GM10266 (cell line): ENCODE measurements around the gene SPAG9.

ENCODE experiments used
- DNase-seq: peaks from one replicate; pipeline ENCODE4 v3.0.0; 2012; ENCODE audit errors: extremely low spot score
- TF ChIP-seq, protein P1 (sequence below): IDR thresholded peaks from 2 replicates; pipeline ENCODE4 v1.5.1; 2012; ENCODE audit warnings: mild to moderate bottlenecking, low read depth; ENCODE audit not compliant: control insufficient read depth, insufficient read depth; ENCODE audit errors: missing control alignments

The SPAG9 gene

DNA sequence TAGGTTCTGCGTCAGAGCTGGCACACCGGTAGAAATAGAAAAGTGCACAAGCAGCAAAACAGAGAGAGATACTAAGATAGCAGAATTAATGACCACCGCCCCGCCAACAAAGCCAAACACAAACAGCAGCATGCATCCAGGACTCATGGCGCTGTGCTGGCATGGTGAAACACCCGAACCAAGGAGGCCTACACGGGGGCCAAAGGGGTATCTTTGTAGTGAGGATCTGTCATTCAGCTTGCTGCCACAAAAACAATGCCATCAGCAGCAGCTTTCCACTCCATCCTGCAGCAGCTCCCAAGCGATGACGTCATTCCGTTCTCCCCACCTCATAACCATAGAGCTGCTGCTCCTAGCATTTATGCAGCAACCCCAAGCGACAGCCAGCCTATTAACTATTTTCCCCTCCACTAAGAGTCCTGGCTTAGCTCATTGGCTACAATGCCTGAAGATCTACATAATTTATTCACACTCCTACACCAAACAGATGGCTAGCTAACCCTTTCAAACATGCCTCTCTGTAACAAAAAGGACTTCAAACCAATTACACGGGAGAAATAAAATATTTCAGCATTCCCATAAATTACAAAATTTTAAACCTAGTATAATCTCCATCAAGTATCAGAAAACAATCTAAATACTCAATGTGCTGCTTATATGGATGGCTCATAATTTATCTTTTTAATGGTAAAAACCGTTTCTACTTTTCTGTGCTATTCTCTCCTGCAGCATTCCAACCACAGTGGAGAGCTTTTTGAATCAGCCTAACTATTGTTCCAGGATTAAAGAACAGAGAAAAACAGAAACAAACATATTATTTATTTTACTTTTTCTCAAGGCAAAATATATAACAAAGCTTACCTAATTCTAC is 73.9 kb downstream of the SPAG9 start:
- DNase-seq: no peak
- TF ChIP-seq, protein P1, sequence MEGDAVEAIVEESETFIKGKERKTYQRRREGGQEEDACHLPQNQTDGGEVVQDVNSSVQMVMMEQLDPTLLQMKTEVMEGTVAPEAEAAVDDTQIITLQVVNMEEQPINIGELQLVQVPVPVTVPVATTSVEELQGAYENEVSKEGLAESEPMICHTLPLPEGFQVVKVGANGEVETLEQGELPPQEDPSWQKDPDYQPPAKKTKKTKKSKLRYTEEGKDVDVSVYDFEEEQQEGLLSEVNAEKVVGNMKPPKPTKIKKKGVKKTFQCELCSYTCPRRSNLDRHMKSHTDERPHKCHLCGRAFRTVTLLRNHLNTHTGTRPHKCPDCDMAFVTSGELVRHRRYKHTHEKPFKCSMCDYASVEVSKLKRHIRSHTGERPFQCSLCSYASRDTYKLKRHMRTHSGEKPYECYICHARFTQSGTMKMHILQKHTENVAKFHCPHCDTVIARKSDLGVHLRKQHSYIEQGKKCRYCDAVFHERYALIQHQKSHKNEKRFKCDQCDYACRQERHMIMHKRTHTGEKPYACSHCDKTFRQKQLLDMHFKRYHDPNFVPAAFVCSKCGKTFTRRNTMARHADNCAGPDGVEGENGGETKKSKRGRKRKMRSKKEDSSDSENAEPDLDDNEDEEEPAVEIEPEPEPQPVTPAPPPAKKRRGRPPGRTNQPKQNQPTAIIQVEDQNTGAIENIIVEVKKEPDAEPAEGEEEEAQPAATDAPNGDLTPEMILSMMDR: no peak

DNA sequence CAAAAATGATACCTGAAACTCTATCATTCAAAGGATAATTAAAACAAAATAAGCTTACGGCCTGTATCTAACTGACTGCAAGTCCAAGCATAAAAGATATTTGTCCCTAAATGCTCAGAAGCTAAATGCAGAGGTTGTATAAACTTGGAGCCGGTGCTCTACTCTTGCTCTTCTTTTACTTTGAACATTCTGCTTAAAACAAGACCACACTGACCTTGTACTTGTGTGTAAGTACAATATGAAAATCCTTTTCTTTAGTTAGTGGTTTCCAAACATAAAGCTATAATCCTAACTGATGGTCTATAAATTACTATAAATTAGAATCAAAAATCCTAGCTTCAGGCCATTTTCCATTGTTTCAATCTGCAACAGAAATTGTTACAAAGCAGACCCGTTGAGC is 74.6 kb downstream of the SPAG9 start:
- DNase-seq: no peak
- TF ChIP-seq, protein P1: no peak

DNA sequence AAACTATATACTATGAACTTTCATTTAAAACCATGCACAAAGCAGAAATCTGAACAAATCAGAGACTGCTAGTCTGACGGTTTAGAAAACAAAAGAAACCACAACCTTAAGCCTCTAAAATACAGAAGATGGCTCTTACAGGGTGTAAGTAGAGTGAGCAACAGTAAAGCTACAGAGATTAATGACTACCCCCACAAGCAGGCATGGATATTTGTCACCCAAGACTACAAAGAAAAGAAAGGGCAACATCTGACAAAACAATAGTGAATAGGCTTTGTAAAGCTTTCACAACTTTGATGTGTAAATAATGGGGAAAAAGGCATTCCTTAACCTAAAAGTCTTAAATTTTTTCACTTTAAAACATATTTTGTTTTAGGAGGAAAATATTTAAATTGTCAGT is 75.0 kb downstream of the SPAG9 start:
- DNase-seq: no peak
- TF ChIP-seq, protein P1: no peak

DNA sequence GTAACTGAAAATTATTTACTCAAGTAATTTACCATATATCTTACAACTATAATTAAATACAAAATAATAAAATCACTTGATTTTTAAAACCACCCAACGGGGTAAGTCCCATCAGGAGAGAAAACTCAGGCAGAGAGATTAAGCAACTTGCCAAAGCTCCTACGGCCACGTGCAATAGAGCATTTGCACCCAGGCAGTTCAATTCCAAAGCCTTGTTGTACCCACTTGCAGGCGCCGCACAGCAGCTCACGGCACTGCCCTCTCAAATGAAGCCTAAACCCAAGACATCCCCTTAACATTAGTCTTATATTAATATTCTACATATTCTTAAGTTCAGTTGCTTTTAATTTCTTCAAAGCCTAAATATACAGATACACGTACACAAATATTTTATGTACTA is 75.7 kb downstream of the SPAG9 start:
- DNase-seq: no peak
- TF ChIP-seq, protein P1: no peak

DNA sequence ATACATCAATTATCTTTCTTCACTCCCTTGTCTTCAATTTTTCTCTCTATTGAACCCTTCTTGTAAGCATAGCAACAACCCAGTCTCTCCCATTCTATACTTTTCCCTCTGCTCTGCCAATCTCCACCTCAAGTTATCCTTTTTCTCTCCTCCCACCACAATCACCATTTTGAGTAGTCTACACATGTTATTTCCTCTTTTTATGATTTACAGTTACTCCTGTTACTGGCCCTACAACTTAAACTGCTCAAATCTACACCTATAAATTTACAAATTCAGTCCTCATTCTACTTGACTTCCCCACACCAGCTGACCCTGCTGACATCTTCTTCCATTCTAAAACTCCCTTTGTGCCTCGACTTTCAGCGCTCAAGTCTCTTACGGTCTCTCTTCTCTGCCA is 84.6 kb downstream of the SPAG9 start:
- DNase-seq: no peak
- TF ChIP-seq, protein P1: no peak

DNA sequence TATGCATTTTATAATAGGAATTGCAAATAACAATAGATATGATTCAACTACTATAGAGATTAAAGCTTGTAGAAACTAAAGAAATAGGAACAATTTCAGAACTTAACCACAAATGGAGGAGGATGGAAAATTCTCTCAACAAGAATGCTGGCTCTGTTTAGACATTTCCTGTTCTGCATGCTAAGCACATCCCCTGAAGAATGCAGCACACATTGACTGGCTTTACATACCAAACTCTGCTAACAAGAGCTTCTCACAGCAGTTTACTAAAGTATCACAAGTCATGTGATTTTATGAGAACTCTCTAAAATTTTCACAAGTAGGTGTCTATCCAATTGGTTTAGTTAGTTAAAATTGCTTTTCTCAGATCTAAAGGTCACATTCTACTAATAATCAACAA is 85.2 kb downstream of the SPAG9 start:
- TF ChIP-seq, protein P1: no peak
- DNase-seq: no peak

DNA sequence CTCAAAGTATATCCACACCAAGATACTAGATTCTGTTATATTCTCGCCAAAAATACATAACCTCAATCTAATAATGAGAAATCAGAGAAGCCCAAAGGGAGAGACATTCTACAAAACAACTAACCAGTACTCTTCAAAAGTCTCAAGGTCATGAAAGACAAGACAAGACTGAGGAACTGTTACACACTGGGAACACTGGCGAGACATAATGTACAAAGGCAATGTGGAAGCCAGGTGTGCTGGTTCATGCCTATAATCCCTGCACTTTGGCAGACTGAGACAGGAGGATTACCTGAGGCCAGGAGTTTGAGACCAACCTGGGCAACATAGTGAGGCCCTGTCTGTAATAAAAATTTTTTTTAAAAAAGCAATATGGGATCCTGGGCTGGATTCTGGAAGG is 85.9 kb downstream of the SPAG9 start:
- TF ChIP-seq, protein P1: no peak
- DNase-seq: no peak
